ENCODE results near the gene NOL9. TPM values are rescaled to one million over a fixed set of nuclear protein-coding genes. Genes with fewer than 3 reads are reported as not detected.

Gene NOL9
- total RNA-seq, 2 donors from 2014 or later = 15.3 to 38.9 TPM

GRCh38 chr1:6592865-6593593 lies 38.7 kb upstream of the NOL9 start:
- Histone ChIP-seq H3K9me3 (no peaks in the 10 kb centered on the region), H3K4me3 (no peak overlapping the region), H3K27ac (peak overlapping the region; percentile 82 to 90), H3K4me1 (ENCODE audit: control insufficient read depth in 1 of 2, low read depth in 2 of 2) (peaks cover 56 to 89% of the 10 kb centered on the region in 2 donors), H3K36me3 (peaks cover 80% of the 10 kb centered on the region), H3K27me3 (replicated peaks; ENCODE audit: insufficient read depth) (no peaks in the 10 kb centered on the region)
- TF ChIP-seq CTCF (IDR thresholded peaks at IDR 0.05) = no peak
- ATAC-seq (ENCODE audit: insufficient number of reproducible peaks, low FRiP score, low read depth) (no peak), DNase-seq (ENCODE audit: low spot score) (no peak)

GRCh38 chr1:6592441-6592840 lies 38.1 kb upstream of the NOL9 start:
- Histone ChIP-seq H3K4me3 (no peak overlapping the region), H3K9me3 (no peaks in the 10 kb centered on the region), H3K27me3 (replicated peaks; ENCODE audit: insufficient read depth) (no peaks in the 10 kb centered on the region), H3K4me1 (ENCODE audit: control insufficient read depth in 1 of 2, low read depth in 2 of 2) (peaks cover 56 to 89% of the 10 kb centered on the region in 2 donors), H3K27ac (peak overlapping the region; percentile 82 to 90), H3K36me3 (peaks cover 75% of the 10 kb centered on the region)
- TF ChIP-seq CTCF (IDR thresholded peaks at IDR 0.05) = no peak
- DNase-seq (ENCODE audit: low spot score) (no peak), ATAC-seq (ENCODE audit: insufficient number of reproducible peaks, low FRiP score, low read depth) (no peak)

- Histone ChIP-seq H3K27ac (peak overlapping the region; percentile 82 to 90), H3K4me3 (peak overlapping the region; percentile 32), H3K27me3 (replicated peaks; ENCODE audit: insufficient read depth) (no peaks in the 10 kb centered on the region), H3K9me3 (no peaks in the 10 kb centered on the region), H3K36me3 (peaks cover 67% of the 10 kb centered on the region), H3K4me1 (ENCODE audit: control insufficient read depth in 1 of 2, low read depth in 2 of 2) (peaks cover 52 to 89% of the 10 kb centered on the region in 2 donors)
- DNase-seq (ENCODE audit: low spot score) = no peak
- ATAC-seq (ENCODE audit: insufficient number of reproducible peaks, low FRiP score, low read depth) = no peak
- TF ChIP-seq CTCF (IDR thresholded peaks at IDR 0.05) = no peak
These were observed 37.3 kb upstream of the NOL9 start for GRCh38 chr1:6591644-6592043.

- peaks cover 49 to 88% of the 10 kb centered on the region in 2 donors for H3K4me1 ChIP-seq (ENCODE audit: control insufficient read depth in 1 of 2, low read depth in 2 of 2)
- peak; percentile 49 for DNase-seq (ENCODE audit: low spot score)
- peaks cover 65% of the 10 kb centered on the region for H3K36me3 ChIP-seq
These were observed 36.9 kb upstream of the NOL9 start for GRCh38 chr1:6591222-6591621.

GRCh38 chr1:6590046-6590445 lies 35.7 kb upstream of the NOL9 start:
- peaks cover 53% of the 10 kb centered on the region for H3K36me3 ChIP-seq
- DNase-seq (ENCODE audit: low spot score) (no peak), ATAC-seq (ENCODE audit: insufficient number of reproducible peaks, low FRiP score, low read depth) (no peak)
- H3K27me3 ChIP-seq (replicated peaks; ENCODE audit: insufficient read depth) = no peaks in the 10 kb centered on the region
- peaks cover 49 to 80% of the 10 kb centered on the region in 2 donors for H3K4me1 ChIP-seq (ENCODE audit: control insufficient read depth in 1 of 2, low read depth in 2 of 2)
- no peak for TF ChIP-seq CTCF (IDR thresholded peaks at IDR 0.05)
- H3K9me3 ChIP-seq = no peaks in the 10 kb centered on the region
- H3K4me3 ChIP-seq = no peak overlapping the region
- peak overlapping the region; percentile 82 to 90 for H3K27ac ChIP-seq

More at GRCh38 chr1:6591222-6591621, 36.9 kb upstream of the NOL9 start:
- peak overlapping the region; percentile 82 to 90 for H3K27ac ChIP-seq
- no peak for TF ChIP-seq CTCF (IDR thresholded peaks at IDR 0.05)
- no peaks in the 10 kb centered on the region for H3K27me3 ChIP-seq (replicated peaks; ENCODE audit: insufficient read depth)
- peak; percentile 68 for ATAC-seq (ENCODE audit: insufficient number of reproducible peaks, low FRiP score, low read depth)
- H3K4me3 ChIP-seq = peak overlapping the region; percentile 32
- no peaks in the 10 kb centered on the region for H3K9me3 ChIP-seq

All from thoracic aorta (tissue), 2 donors.